B cell (primary cell): ENCODE results near the gene PPP1R14B. TPM values are rescaled to one million over a fixed set of nuclear protein-coding genes. Genes with fewer than 3 reads are reported as not detected.

Source experiments
- ATAC-seq: fragments of 200-7000 bp; cut with Tn5 transposase; one replicate; pipeline ENCODE4 v1.10.0; 2021; ENCODE audit warnings: low read depth, mild to moderate bottlenecking, moderate number of reproducible peaks, moderate library complexity
- CTCF ChIA-PET: fragments of 350-600 bp; sonication (Branson Sonifier 250); formaldehyde crosslinking; loops from one replicate; lab custom pipeline; 2021; ENCODE audit warnings: antibody characterized with exemption, inconsistent platforms; lab: Charles Lee
- POLR2A ChIA-PET: fragments of 350-600 bp; sonication (Branson Sonifier 250); formaldehyde crosslinking; loops from one replicate; lab custom pipeline; 2021; ENCODE audit warnings: antibody characterized with exemption; lab: Charles Lee
- DNase-seq: peaks from one replicate; pipeline ENCODE4 v3.0.0; 2013
- H2AFZ ChIP-seq: 2 replicates; pipeline ENCODE4 v1.6.1; 2012; ENCODE audit warnings: mild to moderate bottlenecking, low read depth, low read length; ENCODE audit not compliant: insufficient read depth, poor library complexity, severe bottlenecking
- H3K27ac ChIP-seq, 2 donors: 1 replicate in 1 of 2; 2 replicates in 1 of 2; pipeline ENCODE4 v1.5.1; 2012 to 2013; ENCODE audit warnings: low read length in 2 of 2, mild to moderate bottlenecking in 2 of 2, moderate library complexity in 1 of 2
- H3K27me3 ChIP-seq, 4 experiments: fragments of 200-600 bp in 1 of 4; sonication (generic) in 1 of 4; replicated peaks in 1 of 4; 1 replicate in 2 of 4; 2 replicates in 2 of 4; pipeline versions ENCODE4 v1.6.1 to v1.7.0; 2013 to 2016; ENCODE audit warnings: low read length in 3 of 4, mild to moderate bottlenecking in 2 of 4, mixed read lengths in 1 of 4, moderate library complexity in 1 of 4; ENCODE audit not compliant: insufficient read depth in 4 of 4, control insufficient read depth in 3 of 4; ENCODE audit errors: control extremely low read depth in 1 of 4
- H3K36me3 ChIP-seq, 2 experiments: replicated peaks in 1 of 2; 1 replicate in 1 of 2; 2 replicates in 1 of 2; pipeline versions ENCODE4 v1.6.1 to v1.7.1; 2013; ENCODE audit warnings: low read length in 1 of 2; ENCODE audit not compliant: insufficient read depth in 2 of 2, control insufficient read depth in 1 of 2; ENCODE audit errors: control extremely low read depth in 1 of 2, extremely low read depth in 1 of 2
- H3K4me1 ChIP-seq, 2 donors: fragments of 200-600 bp in 1 of 2; sonication (generic) in 1 of 2; 1 replicate in 1 of 2; 2 replicates in 1 of 2; pipeline versions ENCODE4 v1.5.1 to v1.6.1; 2013 to 2017; ENCODE audit warnings: low read length in 2 of 2; ENCODE audit not compliant: control insufficient read depth in 2 of 2, insufficient read depth in 2 of 2
- H3K4me2 ChIP-seq: replicated peaks from 2 replicates; pipeline ENCODE3; 2012; ENCODE audit warnings: mild to moderate bottlenecking, low read depth, low read length; ENCODE audit not compliant: poor library complexity, severe bottlenecking
- H3K4me3 ChIP-seq, 5 experiments: fragments of 200-600 bp in 1 of 5; sonication (generic) in 1 of 5; 1 replicate in 3 of 5; 2 replicates in 2 of 5; pipeline versions ENCODE4 v1.5.1 to v1.7.0; 2011 to 2016; ENCODE audit warnings: low read length in 4 of 5, mild to moderate bottlenecking in 4 of 5, low read depth in 2 of 5, control low read depth in 1 of 5, moderate library complexity in 1 of 5; ENCODE audit not compliant: insufficient read depth in 1 of 5; ENCODE audit errors: control extremely low read depth in 1 of 5, extremely low read depth in 1 of 5
- H3K79me2 ChIP-seq: fragments of 200-600 bp; sonication (generic); one replicate; pipeline ENCODE4 v1.6.0; 2016; ENCODE audit warnings: low read length; ENCODE audit not compliant: control insufficient read depth, insufficient read depth
- H3K9ac ChIP-seq: fragments of 200-600 bp; sonication (generic); 2 replicates; pipeline ENCODE4 v1.6.1; 2017; ENCODE audit warnings: mild to moderate bottlenecking, low read length, moderate library complexity
- H3K9me3 ChIP-seq, 3 donors: one replicate each; pipeline versions ENCODE4 v1.6.1 to v1.7.1; 2013; ENCODE audit warnings: low read length in 2 of 3; ENCODE audit not compliant: control insufficient read depth in 2 of 3, insufficient read depth in 1 of 3; ENCODE audit errors: control extremely low read depth in 1 of 3
- H4K20me1 ChIP-seq: 2 replicates; pipeline ENCODE4 v1.6.0; 2012; ENCODE audit warnings: mild to moderate bottlenecking, low read length; ENCODE audit not compliant: insufficient read depth, control insufficient read depth, poor library complexity, severe bottlenecking
- H3K27ac Mint-ChIP-seq: one replicate; pipeline ENCODE4 v1.8.0; 2021; ENCODE audit warnings: mixed read lengths
- H3K27me3 Mint-ChIP-seq: one replicate; pipeline ENCODE4 v1.8.0; 2021; ENCODE audit warnings: mixed read lengths
- H3K4me1 Mint-ChIP-seq: one replicate; pipeline ENCODE4 v1.8.0; 2021; ENCODE audit warnings: mixed read lengths
- H3K4me3 Mint-ChIP-seq: one replicate; pipeline ENCODE4 v1.8.0; 2021; ENCODE audit warnings: mixed read lengths
- H3K9me3 Mint-ChIP-seq: one replicate; pipeline ENCODE4 v1.8.0; 2022; ENCODE audit warnings: mixed read lengths; ENCODE audit not compliant: insufficient read depth
- CTCF ChIP-seq: fragments of 200-600 bp; IDR thresholded peaks from one replicate; pipeline ENCODE4 v1.8.0; 2022; ENCODE audit warnings: antibody characterized with exemption, mild to moderate bottlenecking
- EZH2 ChIP-seq: IDR thresholded peaks from 2 replicates; pipeline ENCODE4 v1.6.1; 2012; ENCODE audit warnings: borderline replicate concordance, low read depth, mild to moderate bottlenecking, moderate library complexity, low read length; ENCODE audit not compliant: insufficient read depth, poor library complexity, severe bottlenecking
- WGBS: methylation state at CpG from one replicate; pipeline ENCODE4 v1.1.5; 2013; ENCODE audit warnings: missing lambda C conversion rate; ENCODE audit not compliant: insufficient coverage; 5-methylcytosine and 5-hydroxymethylcytosine counted together
- intact Hi-C: fragments of 100-400 bp; cut with micrococcal nuclease; formaldehyde crosslinking; loops from one replicate; pipeline ENCODE4 v1.10.0; 2022
- polyA minus RNA-seq: library from RNA; depleted of rRNA, polyadenylated mRNA; stranded (reverse); fragments of >200 nt; gene quantifications from 2 replicates; pipeline ENCODE4 v1.2.3, GENCODE V29; 2012
- polyA plus RNA-seq: library from polyadenylated mRNA; depleted of rRNA; stranded (reverse); fragments of >200 nt; gene quantifications from 2 replicates; pipeline ENCODE4 v1.2.3, GENCODE V29; 2012
- total RNA-seq, 2 donors: library from RNA; stranded (reverse); fragments of 120-200 nt in 1 of 2; gene quantifications; 1 replicate in 1 of 2; 2 replicates in 1 of 2; pipeline versions ENCODE4 v1.2.3 to v1.2.4, GENCODE V29; 2013 to 2022

The PPP1R14B gene
- total RNA-seq (39.2 and 41.2 TPM in 2 replicates), polyA plus RNA-seq (35.9 and 51.0 TPM in 2 replicates), polyA minus RNA-seq (46.5 and 48.0 TPM in 2 replicates)
- total RNA-seq (2013), result 42.0 TPM

GRCh38 chr11:64246871-64247728 lies at the start of gene PPP1R14B:
PPP1R14B (minus strand) TSS chr11:64246943; CDS start chr11:64246673, 270 bp downstream.
- 2% methylated on average over 53 of the region's 74 CpGs for WGBS
- Mint-ChIP-seq H3K27ac (peak within 1 kb of the TSS; percentile 91), H3K4me1 (peaks cover 40% of the 10 kb centered on the region), H3K4me3 (peak within 1 kb of the TSS; percentile 90), H3K27me3 (no peaks in the 10 kb centered on the region), H3K9me3 (no peaks in the 10 kb centered on the region)
- DNase-seq (peak; percentile 85), ATAC-seq (peak; percentile 60)
- Histone ChIP-seq H3K27ac (peak within 1 kb of the TSS; percentile 53 to 79), H3K79me2 (peaks cover 9% of the 10 kb centered on the region), H3K36me3 (peaks cover 0 to 11% of the 10 kb centered on the region in 2 experiments), H3K9ac (peak within 1 kb of the TSS; percentile 80), H3K4me2 (peak within 1 kb of the TSS; percentile 99), H3K27me3 (no peaks in the 10 kb centered on the region), H3K4me3 (peak within 1 kb of the TSS; percentile 78 to 99 (median 88)), H3K4me1 (peaks cover 26 to 54% of the 10 kb centered on the region in 2 donors), H2AFZ (peak within 1 kb of the TSS; percentile 83), H3K9me3 (no peaks in the 10 kb centered on the region), H4K20me1 (peaks cover 2% of the 10 kb centered on the region)
- intact Hi-C loops, result loop anchor here (1.0 kb wide), 4 partner anchors 21 to 61 kb away; partner anchors contain the start of genes GPR137, NUDT22, STIP1 and TRPT1
- ChIA-PET CTCF (interaction anchor here (0.9 to 10.4 kb wide), 9 partner anchors 16 to 71 kb away, joined by 3 to 141 read pairs (median 5); partner anchors contain the start of genes BAD, ESRRA, FERMT3 and PRDX5), POLR2A (interaction anchor here (1.0 to 4.0 kb wide), 6 partner anchors 20 to 71 kb away, joined by 4 to 37 read pairs (median 9); partner anchors contain the start of genes BAD, FERMT3, NUDT22 and PRDX5)
- TF ChIP-seq CTCF (no peak), EZH2 (no peak)
